Amniotic stem cell (primary cell): ENCODE measurements around the gene LASP1.

Source experiments
- DNase-seq: peaks from one replicate; lab custom pipeline; 2025; lab: John Stamatoyannopoulos, UW

Gene LASP1

DNA sequence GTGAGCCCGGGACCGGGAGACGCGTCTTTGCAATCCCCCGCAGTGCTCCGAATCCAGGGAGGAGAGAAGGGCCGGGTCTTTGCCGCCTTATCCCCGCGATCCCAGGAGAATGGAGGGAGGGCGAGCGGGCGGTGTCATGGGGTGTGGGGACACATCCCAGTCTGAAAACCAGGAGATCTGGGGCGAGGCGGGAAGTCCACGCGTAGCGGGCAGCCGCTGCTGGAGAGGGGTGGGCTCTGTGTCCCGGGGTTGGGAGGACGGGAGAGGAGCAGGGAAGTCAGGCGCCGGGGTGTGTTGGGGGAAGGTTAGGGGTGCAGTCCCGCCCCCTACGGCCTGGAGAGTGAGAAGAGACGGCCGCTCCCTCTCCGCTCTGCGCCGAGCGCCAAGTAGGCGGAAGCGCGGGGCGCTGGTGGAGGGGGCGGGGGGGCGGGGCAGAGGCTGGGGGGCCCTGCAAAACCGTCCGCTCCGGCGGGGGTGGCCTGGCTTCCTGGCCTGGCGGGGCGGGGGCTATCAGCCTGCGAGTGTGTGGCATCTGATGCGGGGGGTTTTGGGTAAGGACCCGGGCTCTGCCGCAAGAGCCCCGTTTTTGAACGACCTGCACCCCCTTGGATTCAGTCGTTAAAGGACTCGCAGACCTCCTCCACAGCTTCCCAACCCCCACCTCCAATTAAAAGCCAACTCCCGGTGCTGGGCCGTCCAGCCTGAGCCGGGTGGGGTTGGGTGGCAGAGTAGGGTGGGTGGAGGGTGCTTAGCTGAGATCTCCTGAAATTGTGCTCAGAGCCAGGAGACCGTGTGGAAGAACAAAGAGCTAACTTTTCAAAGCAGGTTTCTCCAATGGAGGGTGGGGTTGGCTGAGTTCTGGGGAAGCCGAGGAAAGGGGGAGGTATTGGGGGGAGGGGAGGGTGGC lies 654 bp downstream of the LASP1 start:
- peak; percentile 31 for DNase-seq

DNA sequence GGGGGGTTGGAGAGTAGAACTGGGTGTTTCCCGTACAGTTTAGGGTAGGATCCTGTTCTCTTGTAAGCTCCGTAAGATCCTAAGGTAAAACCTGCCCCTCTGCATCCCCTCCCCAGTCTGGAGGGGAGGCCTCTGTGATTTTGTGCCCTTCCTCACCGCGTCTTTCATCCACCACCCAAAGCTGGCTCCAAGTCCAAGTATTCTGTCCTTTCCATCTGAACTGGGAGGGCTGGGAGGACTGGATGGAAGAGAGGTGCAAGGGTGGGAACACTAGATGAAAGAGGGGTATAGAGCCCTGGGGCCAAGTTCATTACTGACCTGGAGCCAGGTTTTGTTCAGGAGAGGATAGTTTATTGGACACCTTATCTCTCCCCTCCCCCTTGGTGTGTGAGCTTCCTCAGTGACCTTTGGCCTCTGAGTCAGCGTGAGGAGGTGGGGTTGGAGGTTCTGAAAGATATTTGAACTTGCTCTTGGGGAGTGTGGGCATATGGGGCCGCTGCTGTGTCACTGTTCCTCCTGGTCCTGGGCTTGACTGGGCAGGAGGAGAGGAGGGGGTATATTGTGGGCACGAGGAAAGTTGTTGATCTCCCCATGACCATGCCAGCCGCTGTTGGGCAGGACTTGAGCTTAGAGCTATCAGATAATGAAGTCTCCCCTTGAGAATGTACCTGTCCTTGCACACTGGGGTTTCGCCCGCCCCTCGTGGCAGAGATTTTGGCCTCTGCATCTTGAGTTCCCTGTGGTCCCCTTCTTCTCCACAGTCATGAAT lies 1.6 kb downstream of the LASP1 start:
- DNase-seq: peak; percentile 64

DNA sequence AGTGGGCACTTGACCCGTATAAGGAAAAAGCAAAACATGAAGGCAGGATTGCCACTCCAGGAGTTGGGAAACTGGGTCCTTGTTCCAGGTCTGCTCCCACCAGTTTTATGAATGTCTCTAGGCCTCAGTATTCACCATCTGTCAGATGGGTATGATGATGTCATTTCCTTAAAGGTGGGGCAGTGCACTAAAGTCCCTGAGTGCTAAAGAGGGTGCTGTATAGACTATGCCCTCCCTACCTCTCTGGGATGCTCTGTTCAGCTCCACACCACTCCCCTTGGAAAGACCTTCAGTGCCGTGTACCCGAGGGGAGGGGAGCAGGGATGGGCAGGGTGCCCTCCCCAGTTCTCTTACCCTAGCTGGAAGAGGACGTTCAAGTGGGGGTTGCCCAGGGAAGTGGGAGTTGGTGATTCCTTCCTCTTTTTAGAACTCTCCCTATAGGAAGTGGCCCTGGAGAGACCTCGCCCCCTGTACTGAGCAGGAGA lies 2.2 kb downstream of the LASP1 start:
- no peak for DNase-seq

DNA sequence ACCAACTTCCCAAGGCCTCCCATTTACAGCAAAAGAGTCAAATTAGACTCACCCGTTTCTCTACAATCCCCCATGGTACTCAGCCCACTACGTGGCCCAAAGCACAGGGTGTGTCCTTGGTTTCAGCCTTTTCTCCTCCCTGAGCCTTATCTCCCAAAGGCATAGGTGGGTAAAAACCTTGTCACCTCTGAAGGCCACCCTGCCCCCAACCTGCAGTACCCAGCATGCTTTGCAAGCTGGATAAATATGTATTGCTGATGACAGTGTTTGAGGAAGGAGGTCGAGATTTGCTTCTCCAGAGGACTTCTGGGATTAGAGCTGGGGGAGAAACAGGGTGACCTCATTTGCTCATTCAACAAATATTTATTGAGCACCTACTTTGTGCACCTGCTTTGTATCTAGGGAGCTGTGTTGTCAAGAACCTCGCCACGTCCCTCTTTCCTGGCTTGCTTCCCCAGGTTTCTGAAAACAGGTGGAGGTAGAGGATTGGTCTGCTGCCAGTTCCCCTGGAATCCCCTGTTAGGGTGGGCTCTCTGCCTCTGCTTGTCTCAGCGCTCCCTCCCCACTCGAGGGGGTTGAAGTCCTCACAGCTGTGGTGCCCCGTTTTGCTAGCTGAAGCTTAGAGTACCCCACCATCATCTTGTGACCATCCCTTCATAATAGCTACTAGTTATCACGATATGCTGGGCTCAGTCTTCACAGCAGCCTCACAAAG lies 3.0 kb downstream of the LASP1 start:
- no peak for DNase-seq

DNA sequence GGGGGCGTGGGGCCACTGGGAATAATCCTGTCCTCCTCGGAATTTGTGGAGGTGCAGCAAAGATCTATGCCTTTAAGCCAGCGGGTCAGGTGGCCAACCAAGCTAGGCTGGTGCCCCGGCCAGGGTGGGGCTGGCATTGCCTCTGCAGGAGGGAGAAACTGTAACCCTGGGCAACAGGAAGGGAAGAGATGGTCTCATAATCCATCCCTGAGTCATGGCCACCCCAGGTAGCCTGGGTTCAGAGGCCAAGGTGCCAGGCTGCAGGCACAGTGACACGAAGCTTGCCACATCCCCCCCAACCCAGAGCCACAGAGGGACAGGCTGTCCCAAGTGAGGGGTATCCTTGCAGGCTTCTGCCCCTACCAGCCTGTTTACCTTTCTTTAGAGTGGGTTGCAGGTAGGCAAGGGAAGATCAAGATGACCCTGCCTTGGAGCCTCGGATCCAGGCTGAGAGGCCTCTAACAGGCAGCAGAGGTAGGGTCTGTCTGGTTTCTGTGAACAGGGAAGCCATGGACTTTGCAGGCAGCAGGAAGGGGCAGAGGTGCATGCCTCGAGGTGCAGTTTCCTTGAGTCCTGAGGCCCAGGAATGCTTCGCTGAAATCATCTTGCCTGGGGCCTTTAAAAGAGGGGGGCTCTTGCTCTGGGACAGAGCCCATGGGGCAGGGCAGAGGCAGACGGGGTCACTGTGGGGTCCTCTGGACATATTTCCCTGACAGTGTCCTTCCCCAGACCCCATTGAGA lies 4.0 kb downstream of the LASP1 start:
- DNase-seq: no peak

DNA sequence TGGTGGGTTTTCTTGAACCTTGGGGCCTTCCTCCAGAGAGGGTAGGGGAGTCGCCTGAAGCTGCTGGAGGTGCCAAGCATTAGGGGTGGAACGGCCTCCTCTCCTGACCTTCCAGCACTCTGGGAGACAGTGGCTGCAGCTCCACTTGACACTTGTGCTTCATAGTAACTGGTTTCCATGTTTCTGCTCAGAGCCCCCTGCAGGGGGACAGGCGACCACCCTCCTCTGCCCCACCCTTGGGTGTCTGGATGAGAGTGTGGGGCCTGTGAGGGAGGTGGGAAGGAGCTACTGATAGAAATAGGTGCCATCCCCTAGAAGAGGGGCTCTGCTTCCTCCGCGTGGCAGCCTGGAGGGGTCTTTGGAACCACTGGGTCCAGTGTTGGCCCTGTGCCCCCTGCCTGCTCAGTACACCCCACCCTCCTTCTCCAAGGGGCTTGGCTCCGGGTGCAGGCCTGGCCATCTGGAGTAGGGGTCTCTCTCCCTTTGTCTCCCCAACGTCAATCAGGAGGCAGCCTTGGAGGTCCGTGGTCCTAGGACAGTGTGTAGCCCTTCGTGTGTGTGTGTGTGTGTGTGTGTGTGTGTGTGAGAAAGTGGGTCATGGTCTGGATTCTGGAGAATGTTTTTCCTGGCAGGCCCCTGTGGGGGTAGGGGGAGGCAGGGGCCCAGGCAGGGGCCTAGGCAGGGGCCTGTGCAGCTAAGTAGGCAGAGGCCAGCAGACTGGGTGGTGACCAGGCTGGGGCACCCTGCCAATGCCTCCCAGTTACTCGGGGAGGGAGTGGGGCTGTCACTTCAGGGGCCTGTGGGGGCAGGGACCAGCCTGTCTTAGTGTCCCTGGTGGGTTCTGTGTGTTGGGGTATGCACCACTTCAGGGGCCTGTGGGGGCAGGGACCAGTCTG lies 4.9 kb downstream of the LASP1 start:
- DNase-seq: no peak

DNA sequence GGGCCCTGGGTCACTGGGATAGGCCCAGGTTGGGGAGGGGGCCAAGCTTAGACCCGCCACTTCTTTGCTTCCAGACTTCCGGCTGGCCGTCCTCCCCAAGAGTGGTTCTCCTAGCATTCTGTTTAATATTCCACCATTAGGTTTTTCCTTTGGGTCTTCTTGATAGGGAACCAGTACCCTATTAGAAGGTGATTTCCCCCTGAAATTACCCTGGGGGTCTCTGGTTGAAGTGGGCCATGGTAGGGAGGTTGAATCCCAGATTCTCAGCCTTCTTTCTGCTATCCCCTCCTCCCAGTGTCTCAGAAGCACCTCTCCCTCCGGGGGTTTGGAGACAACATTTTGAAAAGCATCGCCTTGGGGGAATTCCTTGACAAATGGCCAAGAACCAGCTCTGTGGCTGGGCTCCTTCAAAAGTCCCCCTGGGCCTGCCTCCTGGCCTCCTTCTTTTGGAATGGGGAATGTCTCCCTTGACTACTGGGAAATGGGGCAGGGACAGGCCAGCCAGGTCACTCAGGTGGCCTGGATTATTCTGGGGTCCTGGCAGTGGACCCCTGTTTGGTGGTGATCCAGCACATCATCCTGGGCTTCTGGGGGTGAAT lies 5.7 kb downstream of the LASP1 start:
- no peak for DNase-seq

DNA sequence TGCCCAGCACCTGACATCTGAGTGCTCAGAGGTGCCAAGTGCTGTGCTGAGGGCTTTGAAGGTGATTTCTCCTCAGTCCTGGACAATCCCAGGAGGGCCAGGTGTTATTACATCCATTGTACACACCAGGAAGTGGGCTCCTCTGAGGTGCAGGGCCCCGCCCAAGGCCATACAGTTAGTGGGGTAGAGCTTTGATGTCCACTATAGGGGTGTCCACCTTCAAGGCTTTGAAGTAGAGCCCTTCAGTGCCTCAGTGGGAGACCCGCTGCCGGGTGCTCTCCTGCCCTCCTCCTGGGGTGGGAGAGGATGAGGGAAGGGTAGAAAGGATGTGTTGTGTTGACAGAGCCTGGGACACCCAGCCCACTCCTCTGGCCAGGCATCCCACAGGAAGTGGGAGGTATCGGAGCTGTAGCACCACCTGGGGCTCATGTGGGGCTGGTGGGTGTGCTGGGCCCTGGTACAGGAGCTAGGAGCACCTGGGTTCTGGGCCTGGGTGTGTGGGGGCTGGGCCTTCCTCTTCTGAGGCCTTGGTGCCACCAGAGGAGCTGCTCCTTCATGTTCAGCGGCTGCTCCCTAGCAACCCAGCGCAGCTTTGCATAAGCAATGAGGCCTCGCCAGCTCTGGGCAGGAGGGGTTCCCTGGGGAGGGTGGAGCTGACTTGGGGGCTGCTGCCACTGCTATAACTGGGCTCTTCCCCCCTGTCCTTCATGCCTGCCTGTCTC lies 7.4 kb downstream of the LASP1 start:
- no peak for DNase-seq

DNA sequence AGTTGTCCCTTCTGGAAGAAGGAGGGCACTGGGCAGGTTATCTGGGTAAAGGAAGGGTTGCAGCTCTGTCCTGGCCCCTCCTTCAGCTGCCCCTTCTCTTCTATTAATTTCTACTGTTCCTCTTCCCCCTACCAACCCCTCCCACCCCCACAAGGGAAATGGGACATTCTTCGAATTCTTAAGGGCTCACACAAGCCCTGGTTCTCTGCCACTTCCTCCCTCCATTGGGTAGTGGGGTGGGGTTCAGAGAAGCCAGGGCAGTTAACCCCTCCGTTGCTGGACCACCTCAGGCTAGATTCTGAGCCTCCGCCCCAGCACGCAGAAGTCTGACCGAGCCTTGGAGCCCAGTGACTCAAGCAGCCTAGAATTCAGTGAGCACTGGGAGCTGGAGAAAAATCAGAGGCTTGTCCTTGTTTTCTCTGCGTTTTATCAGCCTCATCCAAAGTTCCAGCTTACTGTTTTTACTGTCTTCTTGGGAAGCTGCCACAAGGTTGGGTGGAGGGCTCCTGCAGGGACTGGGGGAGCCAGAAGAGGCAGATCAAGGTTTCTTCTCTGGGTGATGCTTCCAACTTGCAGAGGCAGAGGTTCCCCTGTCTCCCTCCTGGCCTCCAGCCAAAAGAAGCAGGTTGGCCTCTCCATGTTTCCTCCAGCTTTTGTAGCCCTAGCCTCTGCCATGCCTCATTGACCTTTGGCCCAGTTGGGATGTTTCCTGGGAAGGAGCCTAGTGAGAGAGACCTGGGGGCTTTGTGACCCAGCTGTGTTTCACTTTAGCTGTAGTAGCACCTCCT lies 10.2 kb downstream of the LASP1 start:
- peak; percentile 60 for DNase-seq

DNA sequence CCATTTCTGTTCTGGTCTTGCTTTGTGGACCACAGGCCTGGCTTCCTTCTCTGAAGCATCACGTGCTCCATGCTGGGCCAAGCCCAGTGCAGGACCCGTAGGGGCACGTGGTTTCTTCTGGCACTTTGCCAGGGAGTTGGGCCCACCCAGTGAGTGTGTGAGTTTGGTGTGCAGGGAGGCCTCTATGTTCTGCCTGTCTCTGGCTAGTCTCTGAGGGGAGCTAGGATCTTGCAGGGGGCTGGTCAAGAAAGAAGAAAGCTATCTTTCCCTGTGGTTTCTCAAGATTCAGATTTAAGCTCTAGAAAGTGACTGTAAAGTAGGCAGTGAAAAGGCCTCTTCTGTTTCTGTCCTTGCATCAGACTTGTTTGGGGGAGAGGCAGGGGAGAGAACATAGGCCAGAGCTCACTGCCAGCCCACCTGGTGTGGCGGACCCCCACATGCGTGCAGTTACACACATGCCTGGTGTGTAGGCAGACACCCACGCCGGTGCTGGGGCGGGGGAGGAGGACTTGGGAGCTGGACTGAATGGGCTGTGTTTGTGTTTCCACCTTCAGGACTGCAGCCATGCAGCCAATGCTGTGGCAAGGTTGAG lies 11.8 kb downstream of the LASP1 start:
- no peak for DNase-seq

DNA sequence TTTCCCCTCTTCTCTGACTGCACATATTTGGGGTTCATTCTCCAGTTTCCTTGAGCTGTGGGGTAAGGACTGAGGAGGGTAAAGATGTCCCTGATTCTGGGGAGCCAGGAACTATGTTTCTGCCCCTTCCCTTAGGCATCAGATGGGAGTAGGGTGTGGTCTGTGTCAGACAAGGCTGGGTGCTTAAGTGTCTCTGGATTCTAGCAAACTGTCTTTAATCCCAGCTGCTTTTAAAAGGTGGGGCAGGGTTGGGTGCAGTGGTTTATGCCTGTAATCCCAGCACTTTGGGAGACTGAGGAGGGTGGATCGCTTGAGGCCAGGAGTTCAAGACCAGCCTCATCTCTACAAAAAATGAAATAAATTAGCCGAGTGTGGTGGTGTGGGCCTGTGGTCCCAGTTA lies 13.0 kb downstream of the LASP1 start:
- no peak for DNase-seq

DNA sequence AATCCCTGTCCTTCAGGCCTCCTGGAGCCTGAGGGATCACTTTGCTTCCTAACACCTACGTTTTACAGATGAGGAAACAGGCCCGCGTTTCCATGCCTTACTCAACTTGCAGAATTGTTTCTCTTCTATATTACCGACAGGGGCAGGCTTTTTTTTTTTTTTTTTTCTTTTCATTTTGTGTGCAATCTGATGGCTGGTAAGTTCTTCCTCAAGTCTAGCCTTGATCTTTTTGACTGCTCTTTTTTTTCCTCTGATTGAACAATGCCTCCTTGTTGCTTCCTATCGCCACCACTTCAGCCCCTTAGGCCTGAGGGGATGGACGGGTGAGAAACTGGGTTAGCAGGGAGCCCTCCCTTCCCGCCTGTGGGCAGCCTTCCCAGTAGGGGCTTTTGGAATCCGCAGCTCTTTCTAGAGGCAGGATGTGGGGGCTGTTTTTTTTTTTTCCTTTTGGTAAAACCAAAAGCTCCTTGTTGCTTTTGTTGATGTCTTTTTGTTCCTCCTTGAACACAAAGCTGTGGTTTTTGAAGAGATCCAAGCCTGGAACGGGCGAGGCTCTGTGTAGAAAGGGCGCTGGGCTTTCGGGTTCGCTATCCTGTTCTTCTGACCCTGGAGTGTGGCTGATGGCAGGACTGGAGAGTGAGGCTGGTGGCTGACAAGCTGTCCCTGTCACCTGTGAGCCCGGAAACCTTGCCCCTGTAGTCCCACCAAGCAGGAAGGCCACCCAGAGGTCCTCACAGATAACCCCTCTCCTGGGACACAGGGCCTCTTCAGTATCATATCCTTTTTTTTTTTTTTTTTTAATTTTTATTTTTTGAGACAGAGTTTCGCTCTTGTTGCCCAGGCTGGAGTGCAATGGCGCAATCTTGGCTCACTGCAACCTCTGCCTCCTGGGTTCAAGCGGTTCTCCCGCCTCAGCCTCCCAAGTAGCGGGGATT lies 14.0 kb downstream of the LASP1 start:
- DNase-seq: no peak

DNA sequence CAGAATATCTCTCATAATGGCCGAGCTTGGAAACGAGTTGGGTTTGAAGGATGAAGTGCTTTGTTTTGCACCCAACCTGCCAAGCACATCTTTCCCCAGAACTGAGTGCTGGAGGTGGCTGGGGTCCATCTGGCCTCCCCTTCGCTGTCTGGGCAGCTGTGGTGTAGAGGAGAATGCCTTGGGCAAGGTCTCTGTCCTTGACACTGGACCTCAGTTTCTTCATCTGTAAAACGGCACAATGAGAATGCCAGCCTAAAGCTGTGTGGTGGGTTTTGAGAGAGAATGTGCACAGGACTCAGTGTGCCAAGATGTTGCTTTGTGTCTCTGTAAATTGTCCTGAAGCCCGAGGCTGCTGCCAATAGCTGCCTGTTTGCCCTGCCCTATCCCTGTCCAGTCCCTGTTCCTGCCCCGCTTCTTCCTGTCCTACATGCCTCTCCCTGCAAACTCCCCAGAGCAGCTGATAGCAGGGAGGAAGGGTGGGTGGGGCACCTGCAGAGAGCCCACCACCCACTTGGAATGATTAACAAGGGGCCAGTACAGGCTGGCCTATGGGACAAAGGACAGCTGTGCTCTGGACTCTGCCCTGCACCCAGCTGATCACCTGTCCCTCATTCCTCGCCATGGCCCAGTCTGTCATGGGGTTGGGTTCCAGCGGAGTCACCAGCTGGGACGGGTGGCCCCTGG lies 15.3 kb downstream of the LASP1 start:
- DNase-seq: no peak

DNA sequence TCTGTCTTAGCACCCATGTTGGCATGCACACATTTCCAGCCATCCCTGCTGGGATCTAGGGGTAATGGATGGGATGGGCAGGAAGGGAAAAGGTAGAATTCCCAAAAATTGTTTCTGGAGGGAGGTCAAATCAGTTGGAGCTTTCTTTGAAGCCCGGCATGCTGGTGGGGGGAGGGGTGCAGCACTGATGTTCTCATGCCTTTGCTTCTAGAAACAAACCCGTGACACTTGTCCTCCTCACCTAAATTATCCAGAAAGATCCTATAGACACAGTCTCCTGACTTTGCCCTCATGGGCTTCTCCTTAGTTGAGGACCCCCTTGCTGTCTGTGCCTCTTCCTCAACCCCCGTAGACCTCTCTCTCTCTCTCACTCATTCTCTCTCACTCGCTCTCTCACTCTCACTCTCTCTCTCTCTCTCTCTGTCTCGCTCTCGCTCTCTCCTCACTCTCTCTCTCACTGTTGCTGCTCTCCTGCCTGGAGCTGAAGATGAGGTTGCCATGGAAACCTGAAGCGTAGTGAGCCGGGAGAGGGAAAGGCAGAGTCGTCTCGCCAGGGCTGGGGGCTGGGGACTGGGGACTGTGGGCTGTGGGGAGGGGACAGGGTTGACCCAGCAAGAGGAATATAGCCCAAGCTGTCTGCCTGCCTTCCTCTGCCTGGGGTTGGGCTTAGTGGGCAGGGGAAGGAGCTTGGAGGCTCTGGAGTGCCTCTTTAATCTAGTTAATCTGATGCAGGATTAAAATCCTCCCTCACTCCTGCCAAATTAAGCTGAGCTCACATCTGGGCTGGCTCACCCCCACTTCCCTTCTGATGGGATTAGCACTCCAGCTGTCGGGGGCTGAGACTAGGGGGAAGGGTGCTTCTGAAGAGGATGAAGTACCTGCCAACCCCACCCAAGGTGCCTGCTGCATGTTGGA lies 16.1 kb downstream of the LASP1 start:
- no peak for DNase-seq

DNA sequence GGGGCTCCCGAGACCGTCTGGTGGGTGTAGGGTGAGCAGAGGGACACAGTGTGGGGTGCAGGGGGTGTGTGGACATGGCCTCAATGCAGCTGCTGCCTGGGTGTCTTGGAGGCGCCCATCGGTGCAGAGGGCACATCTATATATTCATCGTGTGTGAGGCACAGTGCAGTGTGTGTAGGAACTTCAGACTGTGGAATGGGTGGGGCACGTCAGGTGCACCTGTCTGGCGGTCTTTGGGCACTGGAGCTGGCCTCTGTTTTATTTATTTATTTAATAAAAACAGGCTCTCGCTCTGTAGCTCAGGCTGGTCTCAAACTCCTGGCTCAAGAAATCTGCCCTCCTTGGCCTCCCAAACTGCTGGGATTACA lies 16.8 kb downstream of the LASP1 start:
- no peak for DNase-seq

DNA sequence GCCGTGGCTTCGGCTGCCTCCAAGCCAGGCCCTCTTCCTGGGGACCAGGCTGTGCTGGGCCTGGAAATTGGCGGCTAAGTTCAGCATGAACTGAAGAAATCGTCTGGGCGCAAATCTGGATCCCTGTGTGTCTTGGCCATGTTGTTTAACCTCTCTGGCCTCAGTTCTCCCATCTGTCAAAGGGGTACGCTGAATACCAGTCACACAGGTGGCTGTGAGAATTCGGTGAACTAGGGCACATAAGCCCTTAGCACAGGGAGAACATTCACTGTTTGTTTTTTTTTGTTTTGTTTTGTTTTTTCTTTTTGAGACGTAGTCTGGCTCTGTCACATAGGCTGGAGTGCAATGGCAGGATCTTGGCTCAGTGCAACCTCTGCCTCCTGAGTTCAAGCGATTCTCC lies 19.0 kb downstream of the LASP1 start:
- no peak for DNase-seq
